GM12801 (cell line): ENCODE data around the gene CHI3L1.

Experiments
- TF ChIP-seq, protein P1 (sequence below): IDR thresholded peaks from one replicate; pipeline ENCODE4 v1.5.1; 2011; ENCODE audit warnings: control low read depth; ENCODE audit not compliant: insufficient read length; ENCODE audit errors: extremely low read depth

Gene CHI3L1

DNA sequence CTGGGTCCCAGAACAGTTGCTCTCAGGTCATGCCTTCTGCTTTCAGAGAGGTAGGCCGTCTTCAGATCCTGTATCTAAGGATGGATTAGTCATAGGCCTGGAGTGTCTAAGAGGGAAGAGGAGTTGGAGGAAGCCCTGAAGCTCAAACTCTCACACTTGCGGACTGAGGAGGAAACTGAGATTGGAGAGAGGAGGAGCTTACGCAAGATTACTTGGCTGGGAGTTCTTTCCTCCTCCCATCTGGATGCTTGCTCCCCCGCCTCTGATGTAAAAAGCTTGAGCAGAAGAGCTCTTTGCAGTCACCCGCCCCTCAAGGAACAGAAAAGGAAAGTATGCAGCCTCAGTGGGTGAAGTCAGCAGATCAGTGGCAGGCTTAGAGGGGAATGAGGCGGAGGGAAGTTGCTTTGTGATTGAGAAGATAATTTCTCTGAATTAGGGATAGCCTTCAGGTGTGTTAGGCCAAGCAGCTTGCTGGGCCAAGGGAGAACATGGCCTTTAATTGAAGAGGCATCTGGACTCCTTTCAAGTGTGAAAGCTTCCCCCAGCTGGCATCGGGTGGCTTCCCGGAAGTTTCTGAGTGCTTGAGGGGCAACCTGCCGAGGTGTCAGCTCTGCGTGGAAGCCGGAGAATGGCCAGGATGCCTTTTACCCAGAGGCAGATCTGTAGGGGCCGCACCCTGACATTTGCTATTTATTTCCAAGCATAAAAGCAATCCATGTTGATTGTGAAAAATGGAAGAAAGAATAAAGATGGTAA, 52.4 kb downstream of the CHI3L1 start:
- TF ChIP-seq, protein P1, sequence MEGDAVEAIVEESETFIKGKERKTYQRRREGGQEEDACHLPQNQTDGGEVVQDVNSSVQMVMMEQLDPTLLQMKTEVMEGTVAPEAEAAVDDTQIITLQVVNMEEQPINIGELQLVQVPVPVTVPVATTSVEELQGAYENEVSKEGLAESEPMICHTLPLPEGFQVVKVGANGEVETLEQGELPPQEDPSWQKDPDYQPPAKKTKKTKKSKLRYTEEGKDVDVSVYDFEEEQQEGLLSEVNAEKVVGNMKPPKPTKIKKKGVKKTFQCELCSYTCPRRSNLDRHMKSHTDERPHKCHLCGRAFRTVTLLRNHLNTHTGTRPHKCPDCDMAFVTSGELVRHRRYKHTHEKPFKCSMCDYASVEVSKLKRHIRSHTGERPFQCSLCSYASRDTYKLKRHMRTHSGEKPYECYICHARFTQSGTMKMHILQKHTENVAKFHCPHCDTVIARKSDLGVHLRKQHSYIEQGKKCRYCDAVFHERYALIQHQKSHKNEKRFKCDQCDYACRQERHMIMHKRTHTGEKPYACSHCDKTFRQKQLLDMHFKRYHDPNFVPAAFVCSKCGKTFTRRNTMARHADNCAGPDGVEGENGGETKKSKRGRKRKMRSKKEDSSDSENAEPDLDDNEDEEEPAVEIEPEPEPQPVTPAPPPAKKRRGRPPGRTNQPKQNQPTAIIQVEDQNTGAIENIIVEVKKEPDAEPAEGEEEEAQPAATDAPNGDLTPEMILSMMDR = no peak

DNA sequence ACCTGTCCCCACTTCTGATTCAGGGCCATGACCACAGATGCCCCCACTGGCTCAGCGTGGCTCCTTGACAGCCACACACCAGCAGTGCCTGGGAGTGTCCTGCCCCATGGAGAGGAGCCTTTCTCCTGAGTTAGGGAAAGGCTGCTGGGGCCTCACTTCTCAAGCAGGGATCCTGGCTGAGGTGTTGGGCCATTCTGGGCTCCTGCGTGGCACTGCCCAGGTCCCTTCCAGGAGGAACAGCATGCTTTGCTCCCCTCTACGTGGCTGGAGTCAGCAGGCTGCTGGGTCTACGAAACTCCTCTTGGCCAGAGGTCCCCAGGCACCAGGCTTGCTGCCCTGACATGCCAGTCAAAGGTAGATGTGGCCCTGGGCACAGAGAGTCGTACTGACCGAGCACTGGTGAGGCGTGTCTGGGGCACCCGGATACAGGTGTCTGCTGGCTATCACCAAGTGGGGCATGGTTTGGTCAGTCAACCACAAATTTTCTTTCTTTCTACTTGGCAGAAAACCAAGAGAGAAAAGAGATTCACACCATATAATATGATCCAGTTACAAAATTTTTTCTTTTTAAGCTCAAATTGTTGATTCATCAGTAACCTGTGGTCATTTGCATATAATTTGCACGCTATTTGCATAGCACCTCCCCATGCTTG, 54.8 kb downstream of the CHI3L1 start:
- TF ChIP-seq, protein P1 = no peak

DNA sequence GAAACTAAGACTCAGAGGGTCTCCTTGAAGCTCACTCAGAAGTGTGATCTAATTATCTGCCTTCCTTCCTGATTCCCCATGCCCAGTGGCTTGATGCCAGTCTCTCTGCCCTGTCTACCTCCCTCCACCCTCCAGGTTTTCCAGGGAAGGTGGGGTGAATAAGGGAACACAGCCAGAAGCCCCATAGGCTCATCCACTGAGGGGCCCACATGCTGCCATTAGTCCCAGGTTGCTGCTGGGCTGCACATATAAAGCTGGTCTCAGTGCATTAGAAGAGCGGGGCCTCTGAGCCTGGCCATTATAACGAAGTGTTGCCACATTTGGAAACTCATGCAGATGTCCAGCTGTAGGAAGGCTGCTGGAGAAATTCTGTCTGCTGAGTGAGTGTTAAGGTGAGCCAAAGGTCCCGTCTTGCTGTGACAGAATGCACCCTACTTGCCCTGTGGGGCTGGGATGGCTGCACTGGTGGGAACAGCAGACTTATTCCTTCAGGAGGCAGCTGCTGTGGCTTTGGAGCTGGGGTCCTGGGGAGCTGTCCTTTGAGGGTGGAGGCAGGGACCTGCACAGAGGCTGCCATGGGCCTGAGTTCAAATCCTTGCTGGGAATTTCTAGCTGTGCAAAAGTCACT, 56.0 kb downstream of the CHI3L1 start:
- TF ChIP-seq, protein P1 = no peak

DNA sequence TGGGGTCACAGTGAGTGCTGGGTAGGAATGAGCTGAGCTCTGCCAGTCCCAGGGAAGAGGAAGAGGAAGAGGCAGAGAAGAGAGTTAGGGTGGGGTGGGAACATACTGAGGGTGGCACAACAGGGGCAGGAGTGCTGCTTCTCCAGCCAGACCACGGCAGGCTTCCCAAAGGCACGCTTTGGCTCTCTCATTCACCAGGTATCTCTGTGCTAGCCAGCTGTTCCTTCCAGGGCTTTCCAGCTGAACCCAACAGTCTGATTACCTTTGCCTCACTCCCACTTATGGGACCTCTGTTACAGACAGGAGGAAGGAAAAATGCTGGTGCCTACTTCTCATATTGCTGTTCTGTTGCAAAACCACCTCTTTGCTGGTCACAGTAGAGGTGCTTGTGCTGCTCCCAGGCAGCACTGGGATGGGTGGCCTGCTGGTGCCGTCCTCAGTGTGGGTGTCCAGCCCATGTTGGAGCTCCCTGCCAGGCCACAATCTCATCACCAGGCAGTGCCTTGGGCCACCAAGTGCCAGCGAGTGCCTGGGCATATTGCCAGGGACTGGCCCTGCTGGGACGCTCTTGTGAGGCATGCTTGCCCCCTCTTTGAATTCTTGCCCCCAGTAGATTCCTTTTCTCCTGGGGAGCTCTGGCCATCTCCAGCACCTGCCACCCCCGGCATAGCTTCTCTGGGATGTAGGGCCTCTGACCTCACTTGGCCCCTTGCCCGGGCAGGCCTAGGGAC, 56.8 kb downstream of the CHI3L1 start:
- TF ChIP-seq, protein P1 = no peak
